HG03432 (cell line): ENCODE measurements around the gene MTX1.

Source experiments
- ATAC-seq: cut with Tn5 transposase; IDR thresholded peaks from one replicate; pipeline ENCODE4 v1.9.1; 2021; ENCODE audit warnings: mild to moderate bottlenecking, moderate library complexity; ENCODE audit not compliant: unreplicated experiment

MTX1 gene

DNA sequence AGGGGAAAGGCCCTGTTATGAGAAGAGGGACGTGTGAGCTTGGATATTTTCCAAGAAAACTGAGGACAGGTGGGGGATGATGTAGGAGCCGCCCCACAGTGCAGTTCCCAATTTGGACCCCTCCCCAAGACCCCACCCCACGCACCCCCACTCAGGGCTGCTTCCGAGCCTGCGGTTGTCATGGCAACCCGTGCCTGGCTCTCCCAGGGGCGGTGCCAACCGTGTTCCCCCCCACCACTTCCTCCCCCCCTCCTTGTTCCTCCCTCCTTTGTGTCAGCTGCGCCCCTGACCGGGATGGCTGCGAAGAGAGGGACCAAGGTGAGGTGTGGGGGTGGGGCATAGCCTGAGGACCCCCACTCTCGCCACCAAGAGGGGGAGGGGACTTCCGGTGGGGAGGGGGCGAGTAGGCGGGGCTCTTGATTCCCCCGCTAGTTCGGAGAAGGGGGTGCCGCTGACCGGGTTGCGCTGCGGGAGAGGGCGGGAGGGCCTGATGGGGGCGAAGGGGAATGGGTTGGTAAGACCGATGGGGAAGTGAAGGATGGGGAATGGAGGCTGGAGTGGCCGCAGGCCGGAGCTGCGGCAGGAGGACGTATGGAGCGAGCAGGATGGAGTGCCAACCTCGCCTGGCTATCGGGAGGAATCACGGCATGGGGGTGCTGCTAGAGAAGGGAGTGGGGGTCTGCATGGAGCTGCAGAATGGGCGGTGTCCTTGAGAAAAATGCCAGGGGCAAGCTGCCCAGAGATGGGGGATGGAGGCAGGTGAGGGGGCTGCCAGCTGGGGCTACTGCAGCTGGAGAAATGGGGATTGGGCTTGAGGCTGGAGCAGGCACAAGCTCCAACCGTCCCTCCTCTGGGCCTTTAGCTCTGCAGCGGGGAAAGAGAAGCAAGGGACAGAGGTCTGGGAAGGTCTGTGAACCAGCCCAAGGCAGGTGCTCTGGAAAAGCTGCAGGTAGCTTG, 33.9 kb upstream of the MTX1 start:
- no peak for ATAC-seq

DNA sequence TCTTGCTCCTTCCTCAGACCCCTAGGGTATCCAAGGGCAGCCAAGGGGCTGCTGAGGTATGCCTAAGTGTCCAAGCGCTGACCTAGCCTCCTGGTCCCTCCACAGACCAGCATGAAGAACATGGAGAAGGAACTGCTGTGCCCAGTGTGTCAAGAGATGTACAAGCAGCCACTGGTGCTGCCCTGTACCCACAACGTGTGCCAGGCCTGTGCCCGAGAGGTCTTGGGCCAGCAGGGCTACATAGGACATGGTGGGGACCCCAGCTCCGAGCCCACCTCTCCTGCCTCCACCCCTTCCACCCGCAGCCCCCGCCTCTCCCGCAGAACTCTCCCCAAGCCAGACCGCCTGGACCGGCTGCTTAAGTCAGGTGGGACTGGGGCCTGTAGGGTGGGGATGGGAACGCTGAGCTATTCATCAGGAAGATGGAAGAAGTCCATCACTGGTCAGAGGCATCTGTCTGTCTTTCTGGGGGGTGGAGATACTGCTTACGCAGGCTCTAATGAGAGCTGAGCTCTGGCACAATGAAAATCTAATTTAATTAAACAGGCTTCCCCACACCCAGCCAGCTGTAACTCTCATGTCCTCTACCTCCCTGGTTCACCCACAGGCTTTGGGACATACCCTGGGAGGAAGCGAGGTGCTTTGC, 33.1 kb upstream of the MTX1 start:
- ATAC-seq = no peak

GRCh38 chr1:155175927-155176371, 32.5 kb upstream of the MTX1 start:
- no peak for ATAC-seq

DNA sequence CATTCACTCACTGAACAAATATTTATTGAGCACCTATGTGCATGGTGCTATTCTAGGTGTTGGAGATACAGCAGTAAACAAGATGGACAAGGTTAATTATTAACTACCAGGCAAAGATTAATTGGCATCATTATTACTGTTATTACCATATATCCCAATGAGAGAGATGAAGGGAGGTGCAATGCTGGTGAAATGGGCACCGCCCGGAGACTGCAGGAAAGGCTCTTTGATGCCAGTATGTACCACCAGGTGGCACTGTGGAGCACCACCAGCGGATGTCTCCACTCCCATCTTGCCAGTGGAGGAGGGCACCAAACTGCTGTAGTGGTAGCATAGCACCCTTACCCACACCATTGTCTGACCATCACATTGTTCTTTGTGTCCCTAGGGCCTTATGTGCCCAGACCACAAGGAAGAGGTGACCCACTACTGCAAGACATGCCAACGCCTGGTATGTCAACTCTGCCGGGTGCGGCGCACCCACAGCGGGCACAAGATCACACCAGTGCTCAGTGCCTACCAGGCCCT, 31.9 kb upstream of the MTX1 start:
- ATAC-seq = no peak

GRCh38 chr1:155177192-155177917, 31.1 kb upstream of the MTX1 start:
- no peak for ATAC-seq

DNA sequence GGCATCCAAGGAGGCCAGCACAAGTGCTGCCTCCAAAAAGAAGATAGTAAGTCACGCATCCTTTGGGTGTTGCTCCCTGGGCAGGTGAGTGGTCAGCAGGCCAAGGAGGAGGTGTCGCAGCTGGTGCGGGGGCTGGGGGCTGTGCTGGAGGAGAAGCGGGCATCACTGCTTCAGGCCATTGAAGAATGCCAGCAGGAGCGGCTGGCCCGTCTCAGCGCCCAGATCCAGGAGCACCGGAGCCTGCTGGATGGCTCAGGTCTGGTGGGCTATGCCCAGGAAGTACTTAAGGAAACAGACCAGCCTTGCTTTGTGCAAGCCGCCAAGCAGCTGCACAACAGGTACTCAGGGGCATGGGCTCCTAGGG, 30.6 kb upstream of the MTX1 start:
- no peak for ATAC-seq

DNA sequence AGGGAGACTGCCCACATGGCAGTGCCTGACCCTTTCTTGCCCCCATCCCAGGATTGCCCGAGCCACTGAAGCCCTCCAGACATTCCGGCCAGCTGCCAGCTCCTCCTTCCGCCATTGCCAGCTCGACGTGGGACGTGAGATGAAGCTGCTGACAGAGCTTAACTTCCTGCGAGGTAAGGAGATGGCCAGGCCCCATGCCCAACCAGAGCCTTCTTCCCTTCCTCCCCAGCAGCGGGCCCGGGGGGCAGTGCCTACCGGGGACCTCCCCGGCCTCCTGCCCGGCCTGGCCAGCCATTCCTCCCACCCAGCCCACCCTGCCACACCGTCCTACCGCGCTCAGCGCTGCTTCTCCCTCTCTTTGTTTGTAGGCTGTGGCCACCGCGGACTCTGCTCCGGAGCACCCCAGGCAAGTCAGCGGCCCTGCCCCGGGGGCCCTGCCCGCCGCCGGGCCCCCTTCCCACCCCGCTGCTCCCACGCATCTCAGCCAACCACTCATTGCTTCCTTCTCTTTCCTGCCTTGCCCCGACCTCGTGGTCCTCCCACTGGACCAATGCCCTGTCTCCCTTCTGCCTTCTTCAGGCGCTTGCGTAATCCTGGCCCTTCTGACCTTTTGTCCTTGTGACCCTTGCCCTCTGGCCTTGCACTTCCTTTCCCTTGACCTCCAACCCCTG, 29.9 kb upstream of the MTX1 start:
- ATAC-seq = no peak

DNA sequence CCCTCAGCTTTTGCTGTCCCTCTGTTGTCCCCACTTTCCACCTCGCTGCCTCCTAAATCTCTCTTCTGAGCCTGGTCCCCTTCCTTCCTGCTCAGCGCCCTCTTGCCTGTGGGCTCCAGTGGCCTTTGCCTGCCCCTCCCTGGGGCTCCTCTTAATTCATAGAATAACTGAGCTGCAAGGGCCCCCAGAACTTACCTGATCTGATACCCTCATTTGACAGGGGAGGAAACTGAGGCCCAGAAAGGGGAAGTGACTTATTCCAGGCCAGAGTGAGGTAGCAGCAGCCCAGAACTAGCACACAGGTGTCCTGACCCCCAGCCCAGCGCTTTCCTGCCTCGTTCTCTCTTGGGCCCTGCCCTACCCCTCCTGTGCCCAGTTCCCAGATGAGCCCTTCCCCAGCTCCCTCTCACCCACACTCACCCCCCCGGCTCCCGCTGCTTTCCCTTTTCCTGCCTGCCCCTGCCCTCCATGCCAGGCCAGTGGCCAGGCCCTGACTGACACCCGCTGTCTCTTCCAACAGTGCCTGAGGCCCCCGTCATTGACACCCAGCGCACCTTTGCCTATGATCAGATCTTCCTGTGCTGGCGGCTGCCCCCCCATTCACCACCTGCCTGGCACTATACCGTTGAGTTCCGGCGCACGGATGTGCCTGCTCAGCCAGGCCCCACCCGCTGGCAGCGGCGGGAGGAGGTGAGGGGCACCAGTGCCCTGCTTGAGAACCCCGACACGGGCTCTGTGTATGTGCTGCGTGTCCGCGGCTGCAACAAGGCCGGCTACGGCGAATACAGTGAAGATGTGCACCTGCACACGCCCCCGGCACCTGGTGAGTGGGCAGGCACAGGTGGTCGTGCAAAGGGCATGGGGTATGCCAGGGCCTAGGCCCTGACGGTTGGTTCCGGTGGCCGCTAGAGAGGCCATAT, 29.1 kb upstream of the MTX1 start:
- no peak for ATAC-seq

DNA sequence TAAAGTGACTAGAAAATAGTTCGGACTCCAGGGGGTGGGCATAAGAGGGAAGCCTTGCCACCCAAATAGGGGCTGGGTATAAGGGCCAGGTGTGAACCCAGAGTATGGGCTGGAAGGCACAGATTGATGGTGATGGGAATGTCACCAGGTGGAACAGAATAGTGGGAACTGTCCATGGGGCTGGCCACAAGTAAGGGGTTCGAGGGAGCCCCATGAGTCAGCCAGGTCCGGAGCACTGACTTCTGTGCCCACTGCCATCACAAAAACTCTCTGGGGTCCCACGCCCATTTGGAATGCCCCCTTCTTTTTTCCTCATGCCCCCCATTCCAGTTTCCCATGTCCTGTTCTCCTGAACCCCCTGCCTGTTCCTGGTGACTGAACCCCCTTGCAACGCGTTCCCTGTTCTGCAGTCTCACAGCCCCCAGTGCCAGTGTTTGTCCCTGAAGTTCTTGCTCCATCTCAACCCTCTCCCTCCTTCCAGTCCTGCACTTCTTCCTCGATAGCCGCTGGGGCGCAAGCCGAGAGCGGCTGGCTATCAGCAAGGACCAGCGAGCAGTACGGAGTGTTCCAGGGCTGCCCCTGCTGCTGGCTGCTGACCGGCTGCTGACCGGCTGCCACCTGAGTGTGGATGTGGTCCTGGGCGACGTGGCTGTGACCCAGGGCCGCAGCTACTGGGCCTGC, 27.0 kb upstream of the MTX1 start:
- no peak for ATAC-seq

- ATAC-seq = no peak
Observed at GRCh38 chr1:155182052-155182550, 26.4 kb upstream of the MTX1 start.

DNA sequence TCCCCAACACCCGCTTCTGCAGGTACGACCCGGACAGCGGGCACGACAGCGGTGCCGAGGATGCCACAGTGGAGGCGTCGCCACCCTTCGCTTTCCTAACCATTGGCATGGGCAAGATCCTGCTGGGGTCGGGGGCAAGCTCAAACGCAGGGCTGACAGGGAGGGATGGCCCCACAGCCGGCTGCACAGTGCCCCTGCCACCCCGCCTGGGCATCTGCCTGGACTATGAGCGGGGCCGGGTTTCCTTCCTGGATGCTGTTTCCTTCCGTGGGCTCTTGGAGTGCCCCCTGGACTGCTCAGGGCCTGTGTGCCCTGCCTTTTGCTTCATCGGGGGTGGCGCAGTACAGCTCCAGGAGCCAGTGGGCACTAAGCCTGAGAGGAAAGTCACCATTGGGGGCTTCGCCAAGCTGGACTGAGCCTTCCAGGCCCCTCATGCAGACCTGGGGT, 24.7 kb upstream of the MTX1 start:
- no peak for ATAC-seq

- ATAC-seq = no peak
Observed at GRCh38 chr1:155184351-155184811, 24.1 kb upstream of the MTX1 start.

- peak; percentile 90 for ATAC-seq
Observed at GRCh38 chr1:155184835-155185782, 23.4 kb upstream of the MTX1 start.

DNA sequence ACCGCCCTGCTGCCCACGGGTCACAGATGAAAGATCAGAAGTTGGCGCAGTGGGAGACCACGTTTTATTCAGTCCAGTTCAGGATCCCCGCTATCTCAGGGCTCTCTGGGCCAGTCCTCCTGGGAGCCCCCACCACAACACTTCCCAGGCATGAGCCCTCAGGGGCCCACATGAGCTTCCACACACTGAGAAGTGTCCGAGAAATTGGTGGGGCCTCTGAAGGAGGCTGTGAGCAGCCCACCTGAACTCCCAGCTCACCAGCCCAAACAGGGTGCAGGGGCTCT, 22.8 kb upstream of the MTX1 start:
- ATAC-seq = peak; percentile 27

- no peak for ATAC-seq
Observed at GRCh38 chr1:155186067-155186793, 22.3 kb upstream of the MTX1 start.

- ATAC-seq = no peak
Observed at GRCh38 chr1:155186794-155187455, 21.6 kb upstream of the MTX1 start.

GRCh38 chr1:155187456-155187891, 21.0 kb upstream of the MTX1 start:
- ATAC-seq = no peak
